Fibroblast of lung (primary cell): ENCODE data around the gene ANK2. TPM values are rescaled to one million over a fixed set of nuclear protein-coding genes. Genes with fewer than 3 reads are reported as not detected.

Experiments used
- DNase-seq, 2 donors: peaks; one replicate each; pipeline versions ENCODE4 v3.0.0 to v3.0.0-alpha.2; 2010; ENCODE audit warnings: low read depth in 2 of 2
- H2AFZ ChIP-seq: 2 replicates; pipeline ENCODE4 v1.5.1; 2012; ENCODE audit warnings: low read length, control low read depth, inconsistent platforms
- H3K27ac ChIP-seq: 2 replicates; pipeline ENCODE4 v1.5.1; 2011; ENCODE audit warnings: low read length, control low read depth; ENCODE audit not compliant: insufficient read depth
- H3K27me3 ChIP-seq: 2 replicates; pipeline ENCODE4 v1.5.1; 2011; ENCODE audit warnings: mild to moderate bottlenecking, low read length; ENCODE audit not compliant: control insufficient read depth, insufficient read depth
- H3K36me3 ChIP-seq: 2 replicates; pipeline ENCODE4 v1.5.1; 2011; ENCODE audit warnings: low read length; ENCODE audit not compliant: control insufficient read depth, insufficient read depth
- H3K4me1 ChIP-seq: 2 replicates; pipeline ENCODE4 v1.5.1; 2011; ENCODE audit warnings: low read length; ENCODE audit not compliant: control insufficient read depth, insufficient read depth; ENCODE audit errors: extremely low read depth
- H3K4me2 ChIP-seq: 2 replicates; pipeline ENCODE4 v1.5.1; 2011; ENCODE audit warnings: low read length, control low read depth; ENCODE audit not compliant: insufficient read depth; ENCODE audit errors: extremely low read depth
- H3K4me3 ChIP-seq, 4 experiments: fragments of 200-600 bp in 1 of 4; sonication (generic) in 1 of 4; replicated peaks in 1 of 4; 2 replicates each; pipeline ENCODE4 v1.5.1; 2011 to 2016; ENCODE audit warnings: low read length in 4 of 4, low read depth in 3 of 4, mild to moderate bottlenecking in 3 of 4, control low read depth in 2 of 4, inconsistent platforms in 1 of 4, mixed read lengths in 1 of 4; ENCODE audit not compliant: insufficient read depth in 1 of 4; ENCODE audit errors: control extremely low read depth in 1 of 4
- H3K79me2 ChIP-seq: 2 replicates; pipeline ENCODE4 v1.5.1; 2012; ENCODE audit warnings: mild to moderate bottlenecking, low read length, inconsistent platforms; ENCODE audit not compliant: control insufficient read depth, insufficient read depth
- H3K9ac ChIP-seq: 2 replicates; pipeline ENCODE4 v1.5.1; 2011; ENCODE audit warnings: mild to moderate bottlenecking, low read length, control low read depth; ENCODE audit not compliant: insufficient read depth
- H3K9me3 ChIP-seq: 2 replicates; pipeline ENCODE4 v1.5.1; 2012; ENCODE audit warnings: low read depth, low read length; ENCODE audit not compliant: control insufficient read depth, insufficient read depth
- H4K20me1 ChIP-seq: 2 replicates; pipeline ENCODE4 v1.5.1; 2011; ENCODE audit warnings: low read length; ENCODE audit not compliant: control insufficient read depth, insufficient read depth; ENCODE audit errors: extremely low read depth
- CTCF ChIP-seq, 2 donors: IDR thresholded peaks in 1 of 2; conservative IDR thresholded peaks in 1 of 2; 1 replicate in 1 of 2; 2 replicates in 1 of 2; pipeline ENCODE4 v1.5.1; 2011 to 2012; ENCODE audit warnings: low read length in 2 of 2, control low read depth in 1 of 2, inconsistent platforms in 1 of 2, low read depth in 1 of 2, mild to moderate bottlenecking in 1 of 2
- EZH2 ChIP-seq: IDR thresholded peaks from 2 replicates; pipeline ENCODE4 v1.5.1; 2012; ENCODE audit warnings: low read length, control low read depth, mild to moderate bottlenecking; ENCODE audit errors: missing control alignments
- polyA plus RNA-seq, 2 donors: library from polyadenylated mRNA; depleted of rRNA in 1 of 2; stranded (reverse) in 1 of 2; unstranded in 1 of 2; fragments of >200 nt; gene quantifications; 2 replicates each; pipeline ENCODE4 v1.2.1, GENCODE V29; 2011 to 2012; ENCODE audit warnings: missing spikeins in 1 of 2
- total RNA-seq: library from RNA; depleted of rRNA; stranded (reverse); fragments of >200 nt; gene quantifications from 2 replicates; pipeline ENCODE4 v1.2.1, GENCODE V29; 2014

The ANK2 gene
- total and polyA plus RNA-seq, 2 donors (not counting 1 experiment from before 2014, with no cell fraction given) = 10.9 to 95.1 TPM

GRCh38 chr4:113169368-113169767 lies 119.9 kb downstream of the ANK2 start:
- no peaks in the 10 kb centered on the region for H3K79me2 ChIP-seq
- H3K27ac ChIP-seq = no peak overlapping the region
- no peaks in the 10 kb centered on the region for H3K9me3 ChIP-seq
- no peak overlapping the region for H2AFZ ChIP-seq
- TF ChIP-seq EZH2 = no peak
- H4K20me1 ChIP-seq = no peaks in the 10 kb centered on the region
- no peaks in the 10 kb centered on the region for H3K4me1 ChIP-seq
- no peaks in the 10 kb centered on the region for H3K36me3 ChIP-seq
- H3K27me3 ChIP-seq = no peaks in the 10 kb centered on the region
- no peak overlapping the region for H3K9ac ChIP-seq
- DNase-seq = peak in 1 of 2 donors; percentile 23
- H3K4me3 ChIP-seq = no peak overlapping the region
- no peak overlapping the region for H3K4me2 ChIP-seq

GRCh38 chr4:113170115-113170804 lies 120.8 kb downstream of the ANK2 start:
- no peaks in the 10 kb centered on the region for H3K9me3 ChIP-seq
- H3K27ac ChIP-seq = no peak overlapping the region
- H3K4me3 ChIP-seq = no peak overlapping the region
- H2AFZ ChIP-seq = no peak overlapping the region
- H3K79me2 ChIP-seq = no peaks in the 10 kb centered on the region
- TF ChIP-seq CTCF (conservative IDR thresholded peaks at IDR 0.05 in 1 of 2, IDR thresholded peaks at IDR 0.05 in 1 of 2; ENCODE audit: low read depth in 1 of 2, low read length in 2 of 2) (no peak), EZH2 (no peak)
- no peak for DNase-seq
- H3K27me3 ChIP-seq = no peaks in the 10 kb centered on the region
- no peaks in the 10 kb centered on the region for H3K4me1 ChIP-seq
- H3K36me3 ChIP-seq = no peaks in the 10 kb centered on the region
- no peak overlapping the region for H3K4me2 ChIP-seq
- no peaks in the 10 kb centered on the region for H4K20me1 ChIP-seq
- no peak overlapping the region for H3K9ac ChIP-seq

GRCh38 chr4:113170805-113171468 lies 121.5 kb downstream of the ANK2 start:
- Histone ChIP-seq H3K4me1 (no peaks in the 10 kb centered on the region), H3K79me2 (no peaks in the 10 kb centered on the region), H3K36me3 (no peaks in the 10 kb centered on the region), H3K9ac (no peak overlapping the region), H3K4me3 (no peak overlapping the region), H3K27ac (no peak overlapping the region), H3K4me2 (no peak overlapping the region), H2AFZ (no peak overlapping the region), H4K20me1 (no peaks in the 10 kb centered on the region), H3K9me3 (no peaks in the 10 kb centered on the region), H3K27me3 (no peaks in the 10 kb centered on the region)
- no peak for TF ChIP-seq EZH2
- TF ChIP-seq CTCF (conservative IDR thresholded peaks at IDR 0.05 in 1 of 2, IDR thresholded peaks at IDR 0.05 in 1 of 2; ENCODE audit: low read depth in 1 of 2, low read length in 2 of 2) = no peak
- no peak for DNase-seq
